GM12878 (cell line): ENCODE data around the gene HRCT1. TPM values are rescaled to one million over a fixed set of nuclear protein-coding genes. Genes with fewer than 3 reads are reported as not detected.

ENCODE experiments used
- ATAC-seq: fragments of 200-7000 bp; cut with Tn5 transposase; 3 replicates; pipeline ENCODE4 v1.9.1; 2020; ENCODE audit warnings: mild to moderate bottlenecking, moderate library complexity
- BruUV-seq: library from RNA; stranded (reverse); fragments of 400-500 nt; replicated peaks from 2 replicates; lab custom pipeline; 2021; lab: Mats Ljungman, UMichigan
- CTCF ChIA-PET: fragments of 300-600 bp; sonication (Branson Sonifier 250); formaldehyde crosslinking; extraction: SDS; loops from one replicate; lab custom pipeline; 2021; ENCODE audit warnings: inconsistent platforms; lab: Yijun Ruan, JAX
- POLR2A ChIA-PET: fragments of 350-600 bp; formaldehyde crosslinking; extraction: SDS; loops from one replicate; lab custom pipeline; 2021; ENCODE audit warnings: inconsistent platforms; lab: Charles Lee
- RAD21 ChIA-PET: fragments of 300-600 bp; sonication (Branson Sonifier 250); formaldehyde crosslinking; loops from one replicate; lab custom pipeline; 2023; ENCODE audit warnings: antibody characterized with exemption; ENCODE audit not compliant: unreplicated experiment; lab: Charles Lee
- SMC1A ChIA-PET: fragments of 300-600 bp; sonication (Branson Sonifier 250); formaldehyde crosslinking; loops from one replicate; lab custom pipeline; 2023; ENCODE audit not compliant: unreplicated experiment, uncharacterized antibody; lab: Charles Lee
- DNase-seq: peaks from one replicate; pipeline ENCODE4 v3.0.0-alpha.2; 2011; ENCODE audit warnings: low read depth, low spot score
- FAIRE-seq: peaks from 3 replicates; lab custom pipeline; 2011; peaks lifted over from hg19 to GRCh38; lab: Jason Lieb, UNC
- H2AFZ ChIP-seq: 2 replicates; pipeline ENCODE4 v1.6.0; 2011; ENCODE audit warnings: low read depth, low read length, control low read depth; ENCODE audit not compliant: control insufficient read depth
- H3K27ac ChIP-seq: 2 replicates; pipeline ENCODE4 v1.5.1; 2011; ENCODE audit warnings: control low read depth; ENCODE audit not compliant: control insufficient read depth, insufficient read depth
- H3K27me3 ChIP-seq, 2 experiments: replicated peaks in 1 of 2; 2 replicates each; pipeline versions ENCODE4 v1.6.0 to v1.6.1; 2011; ENCODE audit warnings: low read length in 1 of 2; ENCODE audit not compliant: control insufficient read depth in 2 of 2, insufficient read depth in 2 of 2
- H3K36me3 ChIP-seq, 2 experiments: 2 replicates each; pipeline ENCODE4 v1.5.1; 2011; ENCODE audit warnings: low read length in 1 of 2; ENCODE audit not compliant: control insufficient read depth in 2 of 2, insufficient read depth in 2 of 2
- H3K4me1 ChIP-seq: 2 replicates; pipeline ENCODE4 v1.6.1; 2011; ENCODE audit warnings: mild to moderate bottlenecking, low read length, moderate library complexity, mixed read lengths; ENCODE audit not compliant: control insufficient read depth, insufficient read depth
- H3K4me2 ChIP-seq: 2 replicates; pipeline ENCODE4 v1.6.0; 2011; ENCODE audit warnings: control low read depth; ENCODE audit not compliant: control insufficient read depth, insufficient read depth
- H3K4me3 ChIP-seq: fragments of 200-600 bp; sonication (generic); 2 replicates; pipeline ENCODE4 v1.5.1; 2016
- H3K79me2 ChIP-seq: 2 replicates; pipeline ENCODE4 v1.6.0; 2011; ENCODE audit warnings: low read length; ENCODE audit not compliant: control insufficient read depth, insufficient read depth
- H3K9ac ChIP-seq: 2 replicates; pipeline ENCODE4 v1.8.0; 2011; ENCODE audit warnings: low read length, control low read depth, mixed read lengths; ENCODE audit not compliant: control insufficient read depth, insufficient read depth
- H3K9me3 ChIP-seq: replicated peaks from 3 replicates; pipeline ENCODE4 v1.5.1; 2011; ENCODE audit warnings: mild to moderate bottlenecking, low read length; ENCODE audit not compliant: control insufficient read depth, insufficient read depth
- H4K20me1 ChIP-seq: 2 replicates; pipeline ENCODE4 v1.6.0; 2011; ENCODE audit not compliant: control insufficient read depth, insufficient read depth
- BACH1 ChIP-seq: fragments of 450-650 bp; IDR thresholded peaks from 2 replicates; pipeline ENCODE4 v1.6.1; 2017; ENCODE audit warnings: mild to moderate bottlenecking, borderline replicate concordance
- ESRRA ChIP-seq: IDR thresholded peaks from 2 replicates; pipeline ENCODE4 v1.6.1; 2012; ENCODE audit warnings: mild to moderate bottlenecking, low read length, improper control_type of control experiment
- NBN ChIP-seq: fragments of 450-650 bp; IDR thresholded peaks from 2 replicates; pipeline ENCODE4 v1.6.1; 2016
- PAX8 ChIP-seq: fragments of 450-650 bp; IDR thresholded peaks from 2 replicates; pipeline ENCODE4 v1.6.1; 2017; ENCODE audit warnings: mild to moderate bottlenecking, moderate library complexity
- PKNOX1 ChIP-seq: fragments of 450-650 bp; IDR thresholded peaks from 2 replicates; pipeline ENCODE4 v1.6.1; 2016; ENCODE audit warnings: mild to moderate bottlenecking
- RBBP5 ChIP-seq: fragments of 200-600 bp; sonication (generic); conservative IDR thresholded peaks from 2 replicates; pipeline ENCODE4 v1.6.1; 2016
- SMC3 ChIP-seq: IDR thresholded peaks from 2 replicates; pipeline ENCODE4 v1.6.1; 2011; ENCODE audit warnings: low read length, improper control_type of control experiment, borderline replicate concordance
- ZNF384 ChIP-seq: IDR thresholded peaks from 2 replicates; pipeline ENCODE4 v1.6.1; 2012; ENCODE audit warnings: low read depth, mild to moderate bottlenecking, low read length, improper control_type of control experiment, borderline replicate concordance
- ZZZ3 ChIP-seq: IDR thresholded peaks from 2 replicates; pipeline ENCODE4 v1.6.1; 2011; ENCODE audit warnings: low read depth; ENCODE audit not compliant: control insufficient read depth, insufficient read length
- WGBS: methylation state at CpG from one replicate; pipeline ENCODE4 v1.1.6; 2016; ENCODE audit warnings: low lambda C conversion rate; ENCODE audit not compliant: insufficient replicate concordance, insufficient coverage; ENCODE audit errors: missing lambda C conversion rate; 5-methylcytosine and 5-hydroxymethylcytosine counted together
- in situ Hi-C: fragments of 300-500 bp; cut with MboI; formaldehyde crosslinking; loops from 9 replicates; pipeline ENCODE4 v1.14.3; 2018; ENCODE audit warnings: mixed read lengths
- intact Hi-C: fragments of 100-400 bp; cut with micrococcal nuclease; formaldehyde crosslinking; loops from one replicate; pipeline ENCODE4 v1.14.2; 2022; ENCODE audit not compliant: unreplicated experiment
- polyA plus RNA-seq, 11 experiments: library from polyadenylated mRNA; depleted of rRNA in 4 of 11; unstranded in 6 of 11; stranded (reverse) in 5 of 11; fragments of >200 nt; fragmentation: Nextera tagmentation in 4 of 11; fragmentation: Illumina TruSeq in 1 of 11; extraction: Ambion mirVana in 4 of 11; extraction: Trizol in 1 of 11; gene quantifications; 1 replicate in 1 of 11; 2 replicates in 10 of 11; pipeline versions ENCODE4 v1.2.1 to v1.2.3, GENCODE V29; 2011 to 2016; ENCODE audit warnings: inconsistent platforms in 2 of 11, missing spikeins in 2 of 11, low read depth in 1 of 11
- total RNA-seq, 4 experiments: library from RNA; depleted of rRNA in 3 of 4; stranded (reverse); fragments of >200 nt in 3 of 4; fragmentation: Illumina TruSeq in 1 of 4; extraction: Trizol in 1 of 4; gene quantifications; 2 replicates each; pipeline versions ENCODE4 v1.2.1 to v1.2.3, GENCODE V29; 2013 to 2021
- TF ChIP-seq, protein P1 (sequence below): fragments of 450-650 bp; IDR thresholded peaks from 2 replicates; pipeline ENCODE4 v1.6.1; 2017; ENCODE audit warnings: antibody characterized with exemption, mild to moderate bottlenecking, moderate library complexity
- TF ChIP-seq, protein P2 (sequence below): fragments of 450-650 bp; IDR thresholded peaks from 2 replicates; pipeline ENCODE4 v1.6.1; 2016; ENCODE audit warnings: mild to moderate bottlenecking
- TF ChIP-seq, protein P3 (sequence below): fragments of 450-650 bp; formaldehyde crosslinking; IDR thresholded peaks from 2 replicates; pipeline ENCODE4 v1.4.0; 2022; ENCODE audit warnings: mild to moderate bottlenecking, moderate library complexity

The HRCT1 gene
- total and polyA plus RNA-seq, 10 of the 15 experiments (the other 5 are each of a cell fraction or from before 2014, with no cell fraction given) = not detected

DNA sequence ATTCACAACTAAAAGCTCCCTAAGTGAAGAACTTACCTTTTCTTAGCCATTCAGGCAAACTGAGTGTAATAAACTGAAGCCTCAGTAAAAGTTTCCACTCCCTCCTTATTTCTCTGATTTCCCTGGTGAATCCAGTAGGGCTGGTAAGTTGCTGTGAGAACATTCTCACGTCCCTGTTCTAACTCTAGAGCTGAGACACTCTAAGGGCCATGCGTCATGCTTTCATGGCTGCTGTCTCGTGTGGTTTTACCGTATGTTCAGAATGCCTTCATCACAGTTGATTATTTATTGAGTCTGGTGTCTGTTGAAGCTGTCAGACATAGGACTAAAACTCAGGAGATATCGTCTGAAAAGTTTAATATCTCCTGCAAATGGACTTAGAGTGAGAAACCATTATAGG lies 50.6 kb downstream of the HRCT1 start:
- in situ Hi-C loops (loop anchor here (5.0 kb wide), 1 partner anchor 66 kb away; no protein-coding TSS in a partner anchor), intact Hi-C loops (no loop called here)
- H3K9ac ChIP-seq = no peak overlapping the region
- TF ChIP-seq ESRRA (no peak), RBBP5 (no peak), NBN (no peak), ZZZ3 (no peak), SMC3 (no peak), BACH1 (no peak), ZNF384 (no peak), PAX8 (no peak), PKNOX1 (no peak)
- TF ChIP-seq, protein P1, sequence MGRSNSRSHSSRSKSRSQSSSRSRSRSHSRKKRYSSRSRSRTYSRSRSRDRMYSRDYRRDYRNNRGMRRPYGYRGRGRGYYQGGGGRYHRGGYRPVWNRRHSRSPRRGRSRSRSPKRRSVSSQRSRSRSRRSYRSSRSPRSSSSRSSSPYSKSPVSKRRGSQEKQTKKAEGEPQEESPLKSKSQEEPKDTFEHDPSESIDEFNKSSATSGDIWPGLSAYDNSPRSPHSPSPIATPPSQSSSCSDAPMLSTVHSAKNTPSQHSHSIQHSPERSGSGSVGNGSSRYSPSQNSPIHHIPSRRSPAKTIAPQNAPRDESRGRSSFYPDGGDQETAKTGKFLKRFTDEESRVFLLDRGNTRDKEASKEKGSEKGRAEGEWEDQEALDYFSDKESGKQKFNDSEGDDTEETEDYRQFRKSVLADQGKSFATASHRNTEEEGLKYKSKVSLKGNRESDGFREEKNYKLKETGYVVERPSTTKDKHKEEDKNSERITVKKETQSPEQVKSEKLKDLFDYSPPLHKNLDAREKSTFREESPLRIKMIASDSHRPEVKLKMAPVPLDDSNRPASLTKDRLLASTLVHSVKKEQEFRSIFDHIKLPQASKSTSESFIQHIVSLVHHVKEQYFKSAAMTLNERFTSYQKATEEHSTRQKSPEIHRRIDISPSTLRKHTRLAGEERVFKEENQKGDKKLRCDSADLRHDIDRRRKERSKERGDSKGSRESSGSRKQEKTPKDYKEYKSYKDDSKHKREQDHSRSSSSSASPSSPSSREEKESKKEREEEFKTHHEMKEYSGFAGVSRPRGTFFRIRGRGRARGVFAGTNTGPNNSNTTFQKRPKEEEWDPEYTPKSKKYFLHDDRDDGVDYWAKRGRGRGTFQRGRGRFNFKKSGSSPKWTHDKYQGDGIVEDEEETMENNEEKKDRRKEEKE = no peak
- TF ChIP-seq, protein P2, sequence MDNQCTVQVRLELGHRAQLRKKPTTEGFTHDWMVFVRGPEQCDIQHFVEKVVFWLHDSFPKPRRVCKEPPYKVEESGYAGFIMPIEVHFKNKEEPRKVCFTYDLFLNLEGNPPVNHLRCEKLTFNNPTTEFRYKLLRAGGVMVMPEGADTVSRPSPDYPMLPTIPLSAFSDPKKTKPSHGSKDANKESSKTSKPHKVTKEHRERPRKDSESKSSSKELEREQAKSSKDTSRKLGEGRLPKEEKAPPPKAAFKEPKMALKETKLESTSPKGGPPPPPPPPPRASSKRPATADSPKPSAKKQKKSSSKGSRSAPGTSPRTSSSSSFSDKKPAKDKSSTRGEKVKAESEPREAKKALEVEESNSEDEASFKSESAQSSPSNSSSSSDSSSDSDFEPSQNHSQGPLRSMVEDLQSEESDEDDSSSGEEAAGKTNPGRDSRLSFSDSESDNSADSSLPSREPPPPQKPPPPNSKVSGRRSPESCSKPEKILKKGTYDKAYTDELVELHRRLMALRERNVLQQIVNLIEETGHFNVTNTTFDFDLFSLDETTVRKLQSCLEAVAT = no peak
- TF ChIP-seq, protein P3, sequence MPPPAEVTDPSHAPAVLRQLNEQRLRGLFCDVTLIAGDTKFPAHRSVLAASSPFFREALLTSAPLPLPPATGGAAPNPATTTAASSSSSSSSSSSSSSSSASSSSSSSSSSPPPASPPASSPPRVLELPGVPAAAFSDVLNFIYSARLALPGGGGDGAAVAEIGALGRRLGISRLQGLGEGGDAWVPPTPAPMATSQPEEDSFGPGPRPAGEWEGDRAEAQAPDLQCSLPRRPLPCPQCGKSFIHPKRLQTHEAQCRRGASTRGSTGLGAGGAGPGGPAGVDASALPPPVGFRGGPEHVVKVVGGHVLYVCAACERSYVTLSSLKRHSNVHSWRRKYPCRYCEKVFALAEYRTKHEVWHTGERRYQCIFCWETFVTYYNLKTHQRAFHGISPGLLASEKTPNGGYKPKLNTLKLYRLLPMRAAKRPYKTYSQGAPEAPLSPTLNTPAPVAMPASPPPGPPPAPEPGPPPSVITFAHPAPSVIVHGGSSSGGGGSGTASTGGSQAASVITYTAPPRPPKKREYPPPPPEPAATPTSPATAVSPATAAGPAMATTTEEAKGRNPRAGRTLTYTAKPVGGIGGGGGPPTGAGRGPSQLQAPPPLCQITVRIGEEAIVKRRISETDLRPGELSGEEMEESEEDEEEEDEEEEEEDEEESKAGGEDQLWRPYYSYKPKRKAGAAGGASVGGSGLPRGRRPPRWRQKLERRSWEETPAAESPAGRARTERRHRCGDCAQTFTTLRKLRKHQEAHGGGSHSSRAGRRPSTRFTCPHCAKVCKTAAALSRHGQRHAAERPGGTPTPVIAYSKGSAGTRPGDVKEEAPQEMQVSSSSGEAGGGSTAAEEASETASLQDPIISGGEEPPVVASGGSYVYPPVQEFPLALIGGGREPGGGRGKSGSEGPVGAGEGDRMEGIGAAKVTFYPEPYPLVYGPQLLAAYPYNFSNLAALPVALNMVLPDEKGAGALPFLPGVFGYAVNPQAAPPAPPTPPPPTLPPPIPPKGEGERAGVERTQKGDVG (CRISPR knock-in tag) = no peak
- FAIRE-seq (no peak), ATAC-seq (no peak), DNase-seq (no peak)
- no peak overlapping the region for H3K4me3 ChIP-seq
- RAD21 ChIA-PET = interaction anchor here (1.2 kb wide), 1 partner anchor 210 kb away, joined by 3 read pairs; no protein-coding TSS in a partner anchor
- 38% methylated on average over 5 of the region's 5 CpGs for WGBS
- H3K9me3 ChIP-seq = no peaks in the 10 kb centered on the region
- H3K27ac ChIP-seq = no peak overlapping the region
- H3K4me2 ChIP-seq = no peak overlapping the region
- H3K27me3 ChIP-seq = no peaks in the 10 kb centered on the region; a peak in 2 of 4 replicates
- H3K36me3 ChIP-seq = no peaks in the 10 kb centered on the region
- H3K4me1 ChIP-seq = no peaks in the 10 kb centered on the region
- H3K79me2 ChIP-seq = no peaks in the 10 kb centered on the region
- H2AFZ ChIP-seq = no peak overlapping the region
- no TSS peak for BruUV-seq
- POLR2A ChIA-PET = interaction anchor here (0.5 kb wide), 1 partner anchor 306 kb away, joined by 3 read pairs; the partner anchor contains the start of gene SIT1
- SMC1A ChIA-PET = interaction anchor here (0.6 to 3.6 kb wide), 7 partner anchors 9 to 1779 kb away, joined by 3 to 21 read pairs (median 3); no protein-coding TSS in a partner anchor
- CTCF ChIA-PET = interaction anchor here (0.6 to 7.7 kb wide), 10 partner anchors 9 to 136 kb away, joined by 3 to 100 read pairs (median 4); no protein-coding TSS in a partner anchor
- no peaks in the 10 kb centered on the region for H4K20me1 ChIP-seq
